OCI-LY3 (cell line): ENCODE measurements around the gene INSYN1.

Experiments used
- H2AFZ ChIP-seq: fragments of 200-600, 300-600 bp; shearing (Covaris generic); 2 replicates; pipeline ENCODE4 v1.6.0; 2014; ENCODE audit warnings: antibody characterized with exemption, low read depth, low read length
- H3K27ac ChIP-seq: fragments of 200-600, 300-600 bp; sonication (generic); 2 replicates; pipeline ENCODE4 v1.5.1; 2014; ENCODE audit warnings: mild to moderate bottlenecking, low read length, moderate library complexity, mixed read lengths
- H3K27me3 ChIP-seq: fragments of 200-600, 300-600 bp; sonication (generic); 2 replicates; pipeline ENCODE4 v1.6.1; 2014; ENCODE audit warnings: low read depth, low read length, mixed read lengths
- H3K36me3 ChIP-seq: fragments of 200-600, 300-600 bp; sonication (generic); replicated peaks from 2 replicates; pipeline ENCODE3; 2014; ENCODE audit warnings: low read depth, low read length, mixed read lengths
- H3K4me1 ChIP-seq: fragments of 300-600, 200-600 bp; sonication (generic); 2 replicates; pipeline ENCODE4 v1.6.1; 2014; ENCODE audit warnings: low read length, mixed read lengths
- H3K4me2 ChIP-seq: fragments of 200-600, 300-600 bp; sonication (generic); 2 replicates; pipeline ENCODE4 v1.6.1; 2014; ENCODE audit warnings: low read length, mixed read lengths
- H3K4me3 ChIP-seq: fragments of 300-600, 200-600 bp; sonication (generic); 2 replicates; pipeline ENCODE4 v1.5.1; 2014; ENCODE audit warnings: antibody characterized with exemption, mild to moderate bottlenecking, low read length, moderate library complexity
- H3K79me2 ChIP-seq: fragments of 300-600, 200-600 bp; shearing (Covaris generic); 2 replicates; pipeline ENCODE4 v1.6.1; 2014; ENCODE audit warnings: mild to moderate bottlenecking, low read length, mixed read lengths
- H3K9ac ChIP-seq: fragments of 300-600, 200-600 bp; shearing (Covaris generic); 2 replicates; pipeline ENCODE4 v1.6.0; 2014; ENCODE audit warnings: mild to moderate bottlenecking, low read length, moderate library complexity
- H3K9me3 ChIP-seq: fragments of 200-600, 300-600 bp; shearing (Covaris generic); 2 replicates; pipeline ENCODE4 v1.6.1; 2014; ENCODE audit warnings: low read length, mixed read lengths; ENCODE audit not compliant: insufficient read depth
- H4K20me1 ChIP-seq: fragments of 200-600, 300-600 bp; sonication (generic); 2 replicates; pipeline ENCODE4 v1.6.1; 2016; ENCODE audit warnings: low read length, mixed read lengths; ENCODE audit not compliant: insufficient read depth
- EZH2phosphoT487 ChIP-seq: fragments of 200-600 bp; shearing (Covaris generic); IDR thresholded peaks from 2 replicates; pipeline ENCODE4 v1.6.1; 2018; ENCODE audit warnings: antibody characterized with exemption, mixed run types, low read depth
- TF ChIP-seq, protein P1 (sequence below): fragments of 200-600, 300-600 bp; sonication (generic); IDR thresholded peaks from 2 replicates; pipeline ENCODE4 v1.5.1; 2014; ENCODE audit warnings: antibody characterized with exemption, low read length, low read depth

The INSYN1 gene

DNA sequence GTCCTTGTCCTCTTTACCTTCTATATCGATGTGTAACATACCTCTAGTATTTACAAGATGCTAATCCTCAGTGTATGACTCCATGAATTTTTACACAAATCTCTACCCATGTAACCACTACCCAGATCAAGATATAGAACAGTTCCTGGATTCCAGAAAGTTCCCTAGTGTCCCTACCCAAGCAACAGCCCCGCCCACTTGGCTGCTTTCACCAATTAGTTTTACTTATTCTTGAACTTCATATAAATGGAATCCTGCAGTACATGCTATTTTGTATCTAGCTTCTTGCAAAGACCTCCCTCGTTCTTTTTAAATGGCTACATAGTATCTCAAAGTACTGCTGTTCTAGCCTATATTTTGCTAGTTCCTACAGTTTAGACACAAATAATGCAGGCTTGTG lies 35.9 kb downstream of the INSYN1 start:
- Histone ChIP-seq H3K4me3 (no peak overlapping the region), H3K4me1 (no peaks in the 10 kb centered on the region), H3K27ac (no peak overlapping the region), H3K9me3 (no peaks in the 10 kb centered on the region), H3K27me3 (peaks cover 47% of the 10 kb centered on the region), H3K79me2 (no peaks in the 10 kb centered on the region), H3K36me3 (no peaks in the 10 kb centered on the region), H4K20me1 (no peaks in the 10 kb centered on the region), H3K4me2 (no peak overlapping the region), H2AFZ (no peak overlapping the region), H3K9ac (no peak overlapping the region)
- TF ChIP-seq, protein P1, sequence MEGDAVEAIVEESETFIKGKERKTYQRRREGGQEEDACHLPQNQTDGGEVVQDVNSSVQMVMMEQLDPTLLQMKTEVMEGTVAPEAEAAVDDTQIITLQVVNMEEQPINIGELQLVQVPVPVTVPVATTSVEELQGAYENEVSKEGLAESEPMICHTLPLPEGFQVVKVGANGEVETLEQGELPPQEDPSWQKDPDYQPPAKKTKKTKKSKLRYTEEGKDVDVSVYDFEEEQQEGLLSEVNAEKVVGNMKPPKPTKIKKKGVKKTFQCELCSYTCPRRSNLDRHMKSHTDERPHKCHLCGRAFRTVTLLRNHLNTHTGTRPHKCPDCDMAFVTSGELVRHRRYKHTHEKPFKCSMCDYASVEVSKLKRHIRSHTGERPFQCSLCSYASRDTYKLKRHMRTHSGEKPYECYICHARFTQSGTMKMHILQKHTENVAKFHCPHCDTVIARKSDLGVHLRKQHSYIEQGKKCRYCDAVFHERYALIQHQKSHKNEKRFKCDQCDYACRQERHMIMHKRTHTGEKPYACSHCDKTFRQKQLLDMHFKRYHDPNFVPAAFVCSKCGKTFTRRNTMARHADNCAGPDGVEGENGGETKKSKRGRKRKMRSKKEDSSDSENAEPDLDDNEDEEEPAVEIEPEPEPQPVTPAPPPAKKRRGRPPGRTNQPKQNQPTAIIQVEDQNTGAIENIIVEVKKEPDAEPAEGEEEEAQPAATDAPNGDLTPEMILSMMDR: no peak
- TF ChIP-seq EZH2phosphoT487: no peak

DNA sequence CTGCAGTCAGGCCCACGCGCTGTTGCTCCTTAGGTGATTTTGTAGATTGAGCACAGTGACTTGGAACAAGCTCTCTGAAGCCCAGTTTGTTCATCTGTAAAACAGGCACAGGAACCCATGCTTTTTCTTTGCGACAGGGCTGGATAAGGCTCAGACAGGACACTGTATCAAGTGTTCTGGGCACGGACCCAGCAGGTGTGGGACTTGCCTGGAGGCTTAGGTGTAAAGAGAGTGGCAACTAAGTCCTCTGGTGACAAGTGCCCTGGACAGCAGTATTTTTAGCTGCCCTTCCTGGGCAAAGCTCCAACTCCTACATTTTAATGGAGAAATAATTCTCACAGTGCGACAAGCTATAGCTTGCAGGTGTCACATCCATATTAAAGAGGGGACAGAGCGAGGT lies 36.7 kb downstream of the INSYN1 start:
- no peak overlapping the region for H3K27ac ChIP-seq
- H4K20me1 ChIP-seq: no peaks in the 10 kb centered on the region
- H3K9ac ChIP-seq: no peak overlapping the region
- no peak overlapping the region for H3K4me2 ChIP-seq
- H2AFZ ChIP-seq: no peak overlapping the region
- H3K27me3 ChIP-seq: peaks cover 47% of the 10 kb centered on the region
- no peaks in the 10 kb centered on the region for H3K4me1 ChIP-seq
- no peaks in the 10 kb centered on the region for H3K79me2 ChIP-seq
- no peaks in the 10 kb centered on the region for H3K36me3 ChIP-seq
- no peak overlapping the region for H3K4me3 ChIP-seq
- H3K9me3 ChIP-seq: no peaks in the 10 kb centered on the region
- TF ChIP-seq, protein P1: no peak
- TF ChIP-seq EZH2phosphoT487: no peak

DNA sequence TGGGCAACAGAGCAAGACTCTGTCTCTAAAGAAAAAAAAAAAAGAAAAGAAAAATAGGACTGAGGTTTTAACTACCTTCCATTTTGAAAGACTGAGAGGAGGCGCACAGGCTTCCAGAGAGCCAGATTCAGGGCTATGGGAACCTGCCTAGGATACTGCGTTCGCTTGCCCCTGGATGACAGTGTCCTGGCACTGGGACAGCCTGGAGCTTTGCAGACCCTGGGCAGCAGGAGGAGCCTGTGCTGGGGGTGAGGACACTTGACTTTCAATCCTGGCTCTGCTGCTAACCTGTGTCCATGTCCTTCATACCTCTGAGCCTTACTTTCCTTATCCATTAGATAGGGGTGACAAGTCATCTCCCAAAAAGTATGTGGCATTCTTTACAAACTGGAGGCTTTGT lies 37.7 kb downstream of the INSYN1 start:
- H2AFZ ChIP-seq: no peak overlapping the region

GRCh38 chr15:73714695-73715301 lies 38.4 kb downstream of the INSYN1 start:
- Histone ChIP-seq H3K27ac (no peak overlapping the region), H3K4me3 (no peak overlapping the region), H3K4me1 (no peaks in the 10 kb centered on the region), H3K4me2 (no peak overlapping the region), H3K79me2 (no peaks in the 10 kb centered on the region), H3K9ac (no peak overlapping the region), H3K36me3 (no peaks in the 10 kb centered on the region), H2AFZ (no peak overlapping the region), H4K20me1 (no peaks in the 10 kb centered on the region), H3K27me3 (peaks cover 35% of the 10 kb centered on the region), H3K9me3 (no peaks in the 10 kb centered on the region)
- no peak for TF ChIP-seq EZH2phosphoT487
- TF ChIP-seq, protein P1: no peak

More for the DNA sequence above, 37.7 kb downstream of the INSYN1 start:
- Histone ChIP-seq H3K4me2 (no peak overlapping the region), H3K27ac (no peak overlapping the region), H3K27me3 (peaks cover 41% of the 10 kb centered on the region), H4K20me1 (no peaks in the 10 kb centered on the region), H3K36me3 (no peaks in the 10 kb centered on the region), H3K79me2 (no peaks in the 10 kb centered on the region), H3K9ac (no peak overlapping the region), H3K4me1 (no peaks in the 10 kb centered on the region), H3K4me3 (no peak overlapping the region), H3K9me3 (no peaks in the 10 kb centered on the region)
- TF ChIP-seq EZH2phosphoT487: no peak
- TF ChIP-seq, protein P1: no peak
